GM20000 (cell line): ENCODE data around the gene PARS2.

Experiments used
- DNase-seq: peaks from one replicate; pipeline ENCODE4 v3.0.0; 2012; ENCODE audit warnings: low spot score
- CTCF ChIP-seq: IDR thresholded peaks from 2 replicates; pipeline ENCODE4 v1.5.1; 2012; ENCODE audit warnings: mild to moderate bottlenecking, control low read depth; ENCODE audit errors: extremely low read depth, missing control alignments

PARS2 gene

GRCh38 chr1:54723985-54724384 is 40.3 kb downstream of the PARS2 start:
- TF ChIP-seq CTCF: no peak
- DNase-seq: no peak

- TF ChIP-seq CTCF: no peak
- DNase-seq: no peak
Observed at GRCh38 chr1:54721719-54722118, 42.6 kb downstream of the PARS2 start.

GRCh38 chr1:54716299-54717047 is 47.9 kb downstream of the PARS2 start:
- TF ChIP-seq CTCF: no peak
- DNase-seq: no peak

- no peak for TF ChIP-seq CTCF
- DNase-seq: peak; percentile 92
Observed at GRCh38 chr1:54715493-54716298, 48.6 kb downstream of the PARS2 start, which contains the start of gene TTC4. TSS of gene TTC4 (plus strand) at chr1:54715861. CDS start at chr1:54715909, 48 bp downstream.

- DNase-seq: no peak
- TF ChIP-seq CTCF: no peak
Observed at GRCh38 chr1:54714881-54715492, 49.3 kb downstream of the PARS2 start.

- DNase-seq: no peak
- no peak for TF ChIP-seq CTCF
Observed at GRCh38 chr1:54711536-54711935, 52.8 kb downstream of the PARS2 start.

GRCh38 chr1:54710841-54711240 is 53.5 kb downstream of the PARS2 start:
- no peak for DNase-seq
- no peak for TF ChIP-seq CTCF
